ENCODE measurements around the gene UBQLN2. TPM values are rescaled to one million over a fixed set of nuclear protein-coding genes. Genes with fewer than 3 reads are reported as not detected.

The UBQLN2 gene
- total and polyA plus RNA-seq, 8 donors: 3.5 to 51.9 (median 11.9) TPM

- peak in 1 of 2 donors; percentile 26 for DNase-seq
- intact Hi-C loops (cut with DNase I; ENCODE audit: low total_unique reads): no loop called here
- peak overlapping the region; percentile 51 to 72 (median 58) for H3K4me3 ChIP-seq
- 0 to 50% (median 12%) methylated on average over 7 to 20 of the region's 20 CpGs for WGBS, 5 donors
- peaks cover 0 to 6% (median 0%) of the 10 kb centered on the region in 3 donors for H3K27me3 ChIP-seq
- TF ChIP-seq POLR2AphosphoS5 (IDR thresholded peaks at IDR 0.05) (no peak), CTCF (IDR thresholded peaks at IDR 0.05) (no peak), POLR2A (IDR thresholded peaks at IDR 0.05) (no peak), EP300 (IDR thresholded peaks at IDR 0.05) (no peak)
- peaks cover 0 to 45% (median 19%) of the 10 kb centered on the region in 4 donors for H3K4me1 ChIP-seq
- H3K27ac ChIP-seq: peak overlapping the region in 3 of 5 donors; percentile 90 to 96 (median 94)
- peaks cover 0 to 7% (median 2%) of the 10 kb centered on the region in 4 donors for H3K9me3 ChIP-seq
- no peaks in the 10 kb centered on the region for H3K36me3 ChIP-seq
These were observed 1.8 kb downstream of the UBQLN2 start for GRCh38 chrX:56564921-56565840.

GRCh38 chrX:56569378-56570057 lies 6.1 kb downstream of the UBQLN2 start:
- Histone ChIP-seq H3K4me3 (no peak overlapping the region), H3K4me1 (peaks cover 0 to 46% (median 19%) of the 10 kb centered on the region in 4 donors), H3K9me3 (no peaks in the 10 kb centered on the region), H3K27me3 (no peaks in the 10 kb centered on the region), H3K36me3 (peaks cover 0 to 6% (median 0%) of the 10 kb centered on the region in 4 donors), H3K27ac (no peak overlapping the region)
- 61 to 91% (median 83%) methylated on average over 6 of the region's 6 CpGs for WGBS, 5 donors
- no peak for TF ChIP-seq POLR2AphosphoS5 (IDR thresholded peaks at IDR 0.05)
- TF ChIP-seq POLR2A (IDR thresholded peaks at IDR 0.05): no peak
- TF ChIP-seq CTCF (IDR thresholded peaks at IDR 0.05): no peak
- no peak for TF ChIP-seq EP300 (IDR thresholded peaks at IDR 0.05)
- intact Hi-C loops (cut with DNase I; ENCODE audit: low total_unique reads): no loop called here
- DNase-seq: no peak

GRCh38 chrX:56572975-56573374 lies 9.5 kb downstream of the UBQLN2 start:
- Histone ChIP-seq H3K27ac (no peak overlapping the region), H3K36me3 (peaks cover 0 to 10% (median 3%) of the 10 kb centered on the region in 4 donors), H3K4me1 (peaks cover 0 to 19% (median 8%) of the 10 kb centered on the region in 4 donors), H3K4me3 (no peak overlapping the region), H3K27me3 (no peaks in the 10 kb centered on the region), H3K9me3 (no peaks in the 10 kb centered on the region)
- 69 to 90% (median 77%) methylated on average over 4 of the region's 4 CpGs for WGBS, 5 donors
- TF ChIP-seq EP300 (IDR thresholded peaks at IDR 0.05): no peak
- TF ChIP-seq POLR2A (IDR thresholded peaks at IDR 0.05): no peak
- no peak for TF ChIP-seq POLR2AphosphoS5 (IDR thresholded peaks at IDR 0.05)
- TF ChIP-seq CTCF (IDR thresholded peaks at IDR 0.05): no peak
- no peak for DNase-seq
- intact Hi-C loops (cut with DNase I; ENCODE audit: low total_unique reads): no loop called here

- 61 to 70% (median 66%) methylated on average over 3 of the region's 3 CpGs for WGBS, 5 donors
- DNase-seq: no peak
- no peak for TF ChIP-seq EP300 (IDR thresholded peaks at IDR 0.05)
- no peak for TF ChIP-seq CTCF (IDR thresholded peaks at IDR 0.05)
- TF ChIP-seq POLR2AphosphoS5 (IDR thresholded peaks at IDR 0.05): no peak
- no peak for TF ChIP-seq POLR2A (IDR thresholded peaks at IDR 0.05)
These were observed 11.4 kb downstream of the UBQLN2 start for GRCh38 chrX:56574861-56575260.

More at GRCh38 chrX:56574861-56575260, 11.4 kb downstream of the UBQLN2 start:
- no peak overlapping the region for H3K27ac ChIP-seq
- H3K4me3 ChIP-seq: no peak overlapping the region
- intact Hi-C loops (cut with DNase I; ENCODE audit: low total_unique reads): no loop called here
- H3K4me1 ChIP-seq: peaks cover 0 to 4% (median 1%) of the 10 kb centered on the region in 4 donors
- H3K36me3 ChIP-seq: peaks cover 0 to 10% (median 3%) of the 10 kb centered on the region in 4 donors
- H3K9me3 ChIP-seq: no peaks in the 10 kb centered on the region
- H3K27me3 ChIP-seq: no peaks in the 10 kb centered on the region

Measured in stomach (tissue), 9 donors.